HG02678 (cell line): ENCODE measurements around the gene EVI5.
"Not testable (repeated sequence)": the region's sequence is repeated elsewhere in the genome, so short reads cannot be mapped to it uniquely, and the experiment has no call there.

Experiments
- ATAC-seq: cut with Tn5 transposase; IDR thresholded peaks from one replicate; pipeline ENCODE4 v1.9.1; 2021; ENCODE audit warnings: mild to moderate bottlenecking, moderate library complexity; ENCODE audit not compliant: unreplicated experiment

Gene EVI5

DNA sequence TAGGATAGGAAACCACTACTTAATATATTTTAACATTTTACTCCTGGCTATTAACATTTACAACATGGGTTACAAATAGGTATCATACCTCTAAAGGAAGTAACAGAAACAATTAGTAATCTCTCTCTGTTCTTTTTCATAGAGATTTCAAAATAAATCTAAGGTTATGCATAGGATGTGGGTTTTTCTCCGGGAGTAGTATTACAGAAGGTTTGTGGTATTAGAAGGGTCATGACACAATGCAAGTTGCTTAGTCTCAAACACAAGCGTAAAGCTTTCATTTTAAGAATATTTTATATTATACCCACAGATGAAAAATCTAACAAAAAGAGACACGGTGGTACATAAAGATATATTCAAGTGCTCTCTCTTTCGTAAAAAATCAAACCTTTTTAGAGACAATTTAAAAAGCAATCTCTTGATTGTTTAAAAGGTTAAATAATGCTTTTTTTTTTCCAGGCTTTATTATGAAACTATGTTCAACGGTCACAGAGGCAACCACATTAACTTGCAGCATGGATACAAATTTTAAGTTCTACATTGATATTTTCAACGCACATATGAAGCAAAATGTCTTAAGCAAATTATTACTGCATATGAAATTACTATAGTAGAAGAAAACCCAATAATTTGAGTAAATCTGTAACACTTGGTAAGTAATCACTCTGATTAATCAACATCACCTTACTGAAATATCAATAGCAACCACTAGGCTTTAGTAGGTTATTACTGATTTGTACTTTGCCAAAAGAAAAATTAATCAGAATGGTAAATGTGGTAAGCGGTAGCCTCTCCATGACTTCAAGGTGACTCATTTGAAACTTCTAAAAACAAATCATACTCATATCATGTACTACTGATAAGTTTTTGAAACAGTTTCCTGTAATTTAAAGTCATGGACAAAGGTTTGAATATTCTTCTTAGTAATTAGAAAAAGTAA is 200.8 kb downstream of the EVI5 start:
- ATAC-seq, result peak; percentile 84

GRCh38 chr1:92577261-92577895 is 207.5 kb downstream of the EVI5 start:
- no peak for ATAC-seq

DNA sequence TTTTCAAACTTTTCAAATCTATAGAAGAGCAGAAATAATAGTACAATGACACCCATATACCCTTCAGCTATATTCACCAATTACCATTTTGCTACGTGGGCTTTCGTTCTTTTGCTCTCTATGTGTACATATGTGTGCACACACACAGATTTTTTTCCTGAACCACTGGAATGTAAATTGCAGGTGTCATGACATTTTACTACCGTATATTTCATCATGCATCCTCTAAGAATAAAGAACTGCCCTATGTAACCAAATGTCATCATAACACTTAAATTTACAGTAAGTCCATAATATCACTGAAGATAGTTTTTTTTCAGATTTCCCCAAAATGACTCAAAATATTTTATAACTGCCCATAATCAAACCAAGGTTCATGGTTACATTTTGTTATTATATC is 209.8 kb downstream of the EVI5 start:
- ATAC-seq, result no peak

- no peak for ATAC-seq
Measured at GRCh38 chr1:92572520-92572919, 212.4 kb downstream of the EVI5 start.

DNA sequence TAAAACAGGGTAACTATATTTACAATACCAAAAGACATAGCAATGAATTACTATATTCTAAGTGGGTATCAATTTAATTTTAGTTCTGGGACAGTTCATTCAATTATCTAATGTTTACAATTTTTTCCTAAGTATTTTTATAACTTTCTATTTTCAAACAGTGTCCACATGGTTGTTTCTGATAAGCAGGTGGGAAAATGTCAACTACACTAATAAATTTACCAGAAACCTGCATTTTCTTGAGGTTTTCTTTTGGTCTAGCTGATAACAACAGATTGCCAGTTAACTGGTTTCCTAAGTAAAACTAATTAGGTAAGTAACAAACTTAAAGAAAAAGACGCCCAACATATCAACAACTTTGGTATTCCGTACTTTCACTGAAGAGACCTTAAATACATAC is 213.3 kb downstream of the EVI5 start:
- no peak for ATAC-seq

GRCh38 chr1:92567211-92567868 is 217.6 kb downstream of the EVI5 start:
- no peak for ATAC-seq

DNA sequence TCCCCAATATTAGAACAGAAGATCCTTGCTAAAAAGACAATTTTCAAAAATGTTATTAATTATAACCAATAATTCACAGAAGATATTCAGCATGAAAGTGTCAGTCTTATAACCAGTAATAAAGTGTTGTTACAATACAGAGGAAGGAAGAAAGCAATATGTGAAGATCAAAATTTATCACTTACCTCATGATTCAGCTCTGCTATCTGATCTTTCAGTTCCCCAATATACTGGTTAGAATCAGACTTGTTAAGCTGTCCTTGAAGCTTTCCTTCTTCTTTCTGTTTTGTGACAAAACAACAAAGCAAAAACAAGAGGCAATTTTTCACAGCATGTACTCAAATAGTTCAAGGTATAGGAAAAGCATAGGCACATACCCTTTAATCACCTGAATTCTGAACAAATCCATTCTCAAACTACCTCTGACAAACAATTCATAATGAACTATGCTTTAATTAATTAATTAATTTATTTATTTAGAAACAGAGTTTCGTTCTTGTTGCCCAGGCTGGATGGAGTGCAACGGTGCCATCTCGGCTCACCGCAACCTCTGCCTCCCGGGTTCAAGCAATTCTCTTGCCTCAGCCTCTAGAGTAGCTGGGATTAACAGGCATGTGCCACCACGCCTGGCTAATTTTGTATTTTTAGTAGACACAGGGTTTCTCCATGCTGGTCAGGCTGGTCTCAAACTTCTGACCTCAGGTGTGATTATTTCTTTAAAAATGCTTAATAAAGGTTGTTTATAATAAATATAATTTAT is 221.3 kb downstream of the EVI5 start:
- peak; percentile 98 for ATAC-seq

- no peak for ATAC-seq
Measured at GRCh38 chr1:92556350-92556749, 228.6 kb downstream of the EVI5 start.

- no peak for ATAC-seq
Measured at GRCh38 chr1:92554216-92554615, 230.7 kb downstream of the EVI5 start.

DNA sequence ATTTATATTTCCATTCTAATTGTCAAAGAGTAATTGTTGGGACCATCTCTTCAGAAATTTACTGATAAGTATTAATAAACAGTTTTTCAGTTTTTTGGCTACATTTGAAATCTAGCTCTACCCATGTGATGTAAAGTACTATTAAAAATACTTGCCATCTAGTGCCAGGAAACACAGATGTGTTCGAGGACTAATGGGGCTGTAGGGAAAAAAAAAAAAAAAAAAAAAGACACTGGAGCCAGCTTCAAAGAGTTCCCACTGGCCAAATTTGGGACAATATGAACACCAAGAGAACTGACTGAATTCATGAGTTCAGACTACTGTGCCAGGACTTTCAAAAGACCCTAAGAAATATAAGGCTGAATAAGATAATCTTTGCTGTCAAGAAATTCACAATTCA is 233.0 kb downstream of the EVI5 start:
- ATAC-seq, result no peak

DNA sequence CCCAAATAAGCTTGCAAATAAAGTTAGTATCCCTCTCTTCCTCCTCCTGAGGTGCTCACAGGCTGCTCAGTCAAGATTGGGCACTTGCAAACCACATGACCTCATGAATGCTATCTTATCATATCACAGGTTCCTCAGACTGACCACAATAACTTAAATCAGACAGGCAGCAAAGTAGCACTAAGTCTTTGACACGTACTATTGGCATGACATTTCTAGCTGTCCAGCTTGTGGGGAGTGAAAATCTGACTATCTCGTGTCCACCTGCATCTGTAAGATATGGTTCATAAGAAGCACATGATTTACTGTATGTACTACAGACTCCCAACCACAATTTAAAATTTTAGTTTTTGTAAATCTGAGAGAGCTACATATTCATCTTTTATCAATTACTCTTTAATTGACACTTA is 240.1 kb downstream of the EVI5 start:
- ATAC-seq, result no peak

GRCh38 chr1:92543131-92544055 is 241.5 kb downstream of the EVI5 start:
- no peak for ATAC-seq

DNA sequence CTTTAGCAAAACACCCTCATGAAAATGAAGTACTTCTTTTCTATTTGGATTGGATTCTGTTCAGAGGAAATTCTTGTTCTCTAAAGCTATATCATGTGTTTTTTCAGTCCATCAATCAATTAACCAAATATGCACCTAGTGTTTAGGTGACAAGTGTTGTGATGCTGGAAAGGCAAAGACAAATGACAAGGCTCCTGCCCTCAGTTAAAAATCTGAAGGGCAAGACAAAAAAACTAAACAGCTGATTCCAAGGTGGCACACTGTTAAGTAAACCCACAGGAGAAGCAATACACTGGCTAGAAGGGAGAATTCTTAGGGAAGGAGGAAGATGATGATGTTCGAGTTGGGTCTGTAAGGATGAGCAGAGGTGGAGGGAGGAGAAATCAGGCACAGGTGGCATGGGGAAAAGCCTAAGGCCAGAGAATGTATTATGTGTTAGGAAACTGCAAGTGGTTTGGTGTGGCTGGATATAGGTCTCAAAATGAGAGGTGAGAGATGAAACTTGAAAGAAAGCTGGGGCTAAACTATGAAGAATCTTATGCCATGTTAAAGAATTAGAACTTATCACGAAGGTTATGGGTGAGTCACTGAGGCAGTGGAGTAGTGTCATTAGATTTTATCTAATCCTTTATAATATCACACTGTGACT is 246.4 kb downstream of the EVI5 start:
- peak; percentile 60 for ATAC-seq

DNA sequence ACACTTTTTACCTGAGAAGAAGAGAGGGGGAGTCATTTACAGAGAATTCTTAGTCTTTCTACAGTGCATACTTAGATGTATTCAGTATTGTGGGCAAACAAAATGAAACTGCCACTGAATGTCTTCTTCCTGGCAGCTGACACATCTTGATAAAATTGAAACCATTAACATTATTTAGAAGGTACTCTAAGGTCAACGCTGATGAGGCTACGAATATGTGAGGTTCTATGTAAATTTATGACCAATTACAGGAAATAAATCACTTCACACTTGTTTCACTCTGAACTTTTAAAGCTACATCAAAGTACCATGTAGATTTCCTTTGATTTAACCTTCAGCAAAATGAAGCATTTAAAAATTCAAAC is 246.9 kb downstream of the EVI5 start:
- ATAC-seq, result peak; percentile 73

- ATAC-seq, result peak; percentile 53
Measured at GRCh38 chr1:92536980-92537884, 247.7 kb downstream of the EVI5 start.

DNA sequence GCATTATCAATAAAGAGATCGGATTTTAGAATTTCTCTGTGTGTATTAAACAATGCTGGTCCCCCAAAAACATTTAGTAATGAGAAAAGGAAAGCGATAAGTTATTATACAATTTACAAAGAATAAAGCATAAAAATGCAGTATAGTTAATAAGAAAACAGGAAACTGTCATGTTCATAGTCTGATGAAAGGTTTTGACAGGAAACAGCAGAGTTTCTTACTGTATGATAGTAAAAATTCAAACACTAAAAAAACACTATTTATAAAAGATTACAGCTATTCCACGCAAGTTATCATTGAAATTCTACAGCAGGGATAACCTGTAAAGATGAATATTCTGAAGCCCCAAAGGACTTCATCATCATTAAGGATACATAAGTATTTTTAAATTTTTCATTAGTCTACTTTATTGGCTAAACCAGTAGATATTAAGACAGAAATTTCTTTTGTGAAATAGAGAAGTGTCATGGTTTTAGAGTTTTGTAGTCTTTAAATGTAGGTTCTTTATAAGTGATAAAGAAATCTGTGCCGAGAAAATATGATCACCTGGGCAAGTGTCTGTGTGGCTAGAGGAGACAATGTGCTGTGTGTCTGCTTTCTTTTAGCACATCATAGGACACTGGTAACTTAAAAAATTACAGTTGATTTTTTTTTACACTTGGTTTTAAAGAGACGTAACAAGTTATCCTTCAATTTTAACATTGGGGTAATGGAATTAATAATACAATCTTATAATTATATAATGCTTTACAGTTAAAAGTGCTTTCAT is 248.5 kb downstream of the EVI5 start:
- peak; percentile 18 for ATAC-seq

- ATAC-seq, result not testable (repeated sequence)
Measured at GRCh38 chr1:92532371-92532770, 252.5 kb downstream of the EVI5 start.

DNA sequence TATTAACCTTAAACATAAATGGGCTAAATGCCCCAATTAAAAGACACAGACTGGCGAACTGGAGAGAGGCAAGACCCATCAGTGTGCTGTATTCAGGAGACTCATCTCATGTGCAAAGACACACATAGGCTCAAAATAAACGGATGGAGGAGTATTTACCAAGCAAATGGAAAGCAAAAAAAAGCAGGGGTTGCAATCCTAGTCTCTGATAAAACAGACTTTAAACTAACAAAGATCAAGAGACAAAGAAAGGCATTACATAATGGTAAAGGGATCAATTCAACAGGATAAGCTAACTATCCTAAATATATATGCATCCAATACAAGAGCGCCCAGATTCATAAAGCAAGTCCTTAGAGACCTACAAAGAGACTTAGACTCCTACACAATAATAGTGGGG is 253.0 kb downstream of the EVI5 start:
- ATAC-seq, result not testable (repeated sequence)
